HepG2 (cell line): ENCODE results near the gene ZNF582. TPM values are rescaled to one million over a fixed set of nuclear protein-coding genes. Genes with fewer than 3 reads are reported as not detected.

ENCODE experiments used
- ARNT ChIP-seq: fragments of 450-650 bp; IDR thresholded peaks from 2 replicates; pipeline ENCODE4 v1.6.1; 2017
- HDAC2 ChIP-seq: sonication (generic); formaldehyde crosslinking; IDR thresholded peaks from 2 replicates; pipeline ENCODE4 v1.4.0; 2020; ENCODE audit warnings: missing genetic modification reagents
- JUNB ChIP-seq: sonication (generic); formaldehyde crosslinking; IDR thresholded peaks from 2 replicates; pipeline ENCODE4 v1.8.0; 2022; ENCODE audit warnings: missing genetic modification reagents, mild to moderate bottlenecking, borderline replicate concordance
- JUND ChIP-seq: sonication (generic); formaldehyde crosslinking; IDR thresholded peaks from 2 replicates; pipeline ENCODE4 v1.8.0; 2022; ENCODE audit warnings: mild to moderate bottlenecking, missing genetic modification reagents
- KLF6 ChIP-seq: IDR thresholded peaks from 2 replicates; pipeline ENCODE4 v1.8.0; 2016; ENCODE audit warnings: missing biosample characterization, missing genetic modification reagents
- MTF2 ChIP-seq: sonication (generic); formaldehyde crosslinking; IDR thresholded peaks from 2 replicates; pipeline ENCODE4 v1.5.0; 2020; ENCODE audit warnings: missing genetic modification reagents, borderline replicate concordance
- ZIK1 ChIP-seq: sonication (generic); formaldehyde crosslinking; IDR thresholded peaks from 2 replicates; pipeline ENCODE4 v1.5.0; 2020; ENCODE audit warnings: mild to moderate bottlenecking, low read depth, missing genetic modification reagents, borderline replicate concordance
- ZNF354B ChIP-seq: sonication (generic); formaldehyde crosslinking; IDR thresholded peaks from 2 replicates; pipeline ENCODE4 v1.8.0; 2022; ENCODE audit warnings: mild to moderate bottlenecking, missing genetic modification reagents
- polyA plus RNA-seq, 8 experiments: library from polyadenylated mRNA; depleted of rRNA in 3 of 8; stranded (reverse) in 7 of 8; unstranded in 1 of 8; fragments of >200 nt; fragmentation: Illumina TruSeq in 4 of 8; extraction: Trizol in 4 of 8; gene quantifications; 2 replicates each; pipeline versions ENCODE4 v1.2.1 to v1.2.3, GENCODE V29; 2011 to 2016; ENCODE audit warnings: low read depth in 4 of 8, missing spikeins in 1 of 8, mixed read lengths in 1 of 8; ENCODE audit not compliant: insufficient read depth in 1 of 8
- total RNA-seq, 5 experiments: library from RNA; depleted of rRNA; stranded (reverse); fragments of >200 nt; fragmentation: Illumina TruSeq; extraction: Trizol; gene quantifications; 2 replicates each; pipeline ENCODE4 v1.2.3, GENCODE V29; 2016; ENCODE audit warnings: low read depth in 1 of 5
- TF ChIP-seq, protein P1 (sequence below), 2 experiments: fragments of 450-650 bp in 1 of 2; sonication (generic) in 1 of 2; formaldehyde crosslinking in 1 of 2; IDR thresholded peaks; 2 replicates each; pipeline versions ENCODE4 v1.6.1 to v1.8.0; 2016 to 2022; ENCODE audit warnings: antibody characterized with exemption in 1 of 2, mild to moderate bottlenecking in 1 of 2, missing genetic modification reagents in 1 of 2
- TF ChIP-seq, protein P2 (sequence below): sonication (generic); formaldehyde crosslinking; IDR thresholded peaks from 2 replicates; pipeline ENCODE4 v1.4.0; 2020; ENCODE audit warnings: mild to moderate bottlenecking, missing genetic modification reagents
- TF ChIP-seq, protein P3 (sequence below): sonication (generic); formaldehyde crosslinking; IDR thresholded peaks from 2 replicates; pipeline ENCODE4 v1.5.0; 2020; ENCODE audit warnings: mild to moderate bottlenecking, missing genetic modification reagents

Gene ZNF582
- total and polyA plus RNA-seq, 2 of the 13 experiments (the other 11 are each of a cell fraction or from before 2014, with no cell fraction given), result 0.83 to 1.6 TPM

DNA sequence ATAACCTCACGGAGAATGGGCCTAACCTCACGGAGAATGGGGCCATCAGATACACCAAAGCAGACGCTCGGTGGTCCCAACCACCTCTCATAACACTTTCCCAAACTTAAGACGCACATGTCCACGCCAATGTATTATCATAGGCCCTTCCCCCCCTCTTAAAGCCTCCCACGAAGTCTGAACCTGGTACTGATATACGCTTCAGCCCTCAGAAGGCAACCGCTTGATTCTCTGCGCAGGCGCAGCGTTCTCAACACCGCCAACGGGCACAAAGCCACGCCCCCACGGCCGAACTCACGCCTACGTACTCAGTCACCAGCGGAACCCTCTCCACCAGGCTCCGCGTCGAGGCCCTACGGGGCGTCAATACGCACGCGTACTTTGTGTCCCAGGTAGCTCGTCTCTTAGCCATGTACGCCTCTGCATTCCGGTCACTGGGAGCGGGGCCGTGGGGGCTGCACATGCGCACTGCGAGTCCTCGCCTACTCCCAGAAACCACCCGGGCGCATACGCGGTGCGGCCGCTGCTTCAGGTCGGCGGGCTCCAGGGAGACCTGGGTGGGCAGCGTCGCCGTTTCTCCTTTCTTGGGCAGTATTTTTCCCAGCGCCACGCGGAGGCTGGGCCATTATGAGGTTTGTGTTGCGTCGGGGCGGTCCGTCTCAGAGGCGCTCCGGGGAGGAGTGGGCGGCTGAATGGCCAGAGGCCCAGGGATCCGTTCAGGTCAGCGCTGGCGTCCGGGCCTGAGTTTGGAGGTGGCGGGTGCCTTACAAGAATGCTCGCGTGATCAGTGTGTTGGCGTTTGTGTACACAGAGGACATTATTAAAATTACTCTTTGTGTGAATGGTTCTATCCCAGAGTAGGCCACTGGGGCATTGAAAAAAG, 25.3 kb downstream of the ZNF582 start (continued):
- TF ChIP-seq, protein P1, sequence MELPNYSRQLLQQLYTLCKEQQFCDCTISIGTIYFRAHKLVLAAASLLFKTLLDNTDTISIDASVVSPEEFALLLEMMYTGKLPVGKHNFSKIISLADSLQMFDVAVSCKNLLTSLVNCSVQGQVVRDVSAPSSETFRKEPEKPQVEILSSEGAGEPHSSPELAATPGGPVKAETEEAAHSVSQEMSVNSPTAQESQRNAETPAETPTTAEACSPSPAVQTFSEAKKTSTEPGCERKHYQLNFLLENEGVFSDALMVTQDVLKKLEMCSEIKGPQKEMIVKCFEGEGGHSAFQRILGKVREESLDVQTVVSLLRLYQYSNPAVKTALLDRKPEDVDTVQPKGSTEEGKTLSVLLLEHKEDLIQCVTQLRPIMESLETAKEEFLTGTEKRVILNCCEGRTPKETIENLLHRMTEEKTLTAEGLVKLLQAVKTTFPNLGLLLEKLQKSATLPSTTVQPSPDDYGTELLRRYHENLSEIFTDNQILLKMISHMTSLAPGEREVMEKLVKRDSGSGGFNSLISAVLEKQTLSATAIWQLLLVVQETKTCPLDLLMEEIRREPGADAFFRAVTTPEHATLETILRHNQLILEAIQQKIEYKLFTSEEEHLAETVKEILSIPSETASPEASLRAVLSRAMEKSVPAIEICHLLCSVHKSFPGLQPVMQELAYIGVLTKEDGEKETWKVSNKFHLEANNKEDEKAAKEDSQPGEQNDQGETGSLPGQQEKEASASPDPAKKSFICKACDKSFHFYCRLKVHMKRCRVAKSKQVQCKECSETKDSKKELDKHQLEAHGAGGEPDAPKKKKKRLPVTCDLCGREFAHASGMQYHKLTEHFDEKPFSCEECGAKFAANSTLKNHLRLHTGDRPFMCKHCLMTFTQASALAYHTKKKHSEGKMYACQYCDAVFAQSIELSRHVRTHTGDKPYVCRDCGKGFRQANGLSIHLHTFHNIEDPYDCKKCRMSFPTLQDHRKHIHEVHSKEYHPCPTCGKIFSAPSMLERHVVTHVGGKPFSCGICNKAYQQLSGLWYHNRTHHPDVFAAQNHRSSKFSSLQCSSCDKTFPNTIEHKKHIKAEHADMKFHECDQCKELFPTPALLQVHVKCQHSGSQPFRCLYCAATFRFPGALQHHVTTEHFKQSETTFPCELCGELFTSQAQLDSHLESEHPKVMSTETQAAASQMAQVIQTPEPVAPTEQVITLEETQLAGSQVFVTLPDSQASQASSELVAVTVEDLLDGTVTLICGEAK (IDR thresholded peaks at IDR 0.05), result no peak
- TF ChIP-seq, protein P1 (CRISPR knock-in tag; IDR thresholded peaks at IDR 0.05), result no peak; the same call in none of the 2 replicates
- TF ChIP-seq ZNF354B (CRISPR knock-in tag) (no peak), KLF6 (no peak), JUNB (no peak), ARNT (no peak), JUND (CRISPR knock-in tag) (no peak), MTF2 (no peak), HDAC2 (CRISPR knock-in tag) (no peak), ZIK1 (CRISPR knock-in tag) (peak; percentile 65; the same call in 1 of the 2 replicates)
- TF ChIP-seq, protein P2, sequence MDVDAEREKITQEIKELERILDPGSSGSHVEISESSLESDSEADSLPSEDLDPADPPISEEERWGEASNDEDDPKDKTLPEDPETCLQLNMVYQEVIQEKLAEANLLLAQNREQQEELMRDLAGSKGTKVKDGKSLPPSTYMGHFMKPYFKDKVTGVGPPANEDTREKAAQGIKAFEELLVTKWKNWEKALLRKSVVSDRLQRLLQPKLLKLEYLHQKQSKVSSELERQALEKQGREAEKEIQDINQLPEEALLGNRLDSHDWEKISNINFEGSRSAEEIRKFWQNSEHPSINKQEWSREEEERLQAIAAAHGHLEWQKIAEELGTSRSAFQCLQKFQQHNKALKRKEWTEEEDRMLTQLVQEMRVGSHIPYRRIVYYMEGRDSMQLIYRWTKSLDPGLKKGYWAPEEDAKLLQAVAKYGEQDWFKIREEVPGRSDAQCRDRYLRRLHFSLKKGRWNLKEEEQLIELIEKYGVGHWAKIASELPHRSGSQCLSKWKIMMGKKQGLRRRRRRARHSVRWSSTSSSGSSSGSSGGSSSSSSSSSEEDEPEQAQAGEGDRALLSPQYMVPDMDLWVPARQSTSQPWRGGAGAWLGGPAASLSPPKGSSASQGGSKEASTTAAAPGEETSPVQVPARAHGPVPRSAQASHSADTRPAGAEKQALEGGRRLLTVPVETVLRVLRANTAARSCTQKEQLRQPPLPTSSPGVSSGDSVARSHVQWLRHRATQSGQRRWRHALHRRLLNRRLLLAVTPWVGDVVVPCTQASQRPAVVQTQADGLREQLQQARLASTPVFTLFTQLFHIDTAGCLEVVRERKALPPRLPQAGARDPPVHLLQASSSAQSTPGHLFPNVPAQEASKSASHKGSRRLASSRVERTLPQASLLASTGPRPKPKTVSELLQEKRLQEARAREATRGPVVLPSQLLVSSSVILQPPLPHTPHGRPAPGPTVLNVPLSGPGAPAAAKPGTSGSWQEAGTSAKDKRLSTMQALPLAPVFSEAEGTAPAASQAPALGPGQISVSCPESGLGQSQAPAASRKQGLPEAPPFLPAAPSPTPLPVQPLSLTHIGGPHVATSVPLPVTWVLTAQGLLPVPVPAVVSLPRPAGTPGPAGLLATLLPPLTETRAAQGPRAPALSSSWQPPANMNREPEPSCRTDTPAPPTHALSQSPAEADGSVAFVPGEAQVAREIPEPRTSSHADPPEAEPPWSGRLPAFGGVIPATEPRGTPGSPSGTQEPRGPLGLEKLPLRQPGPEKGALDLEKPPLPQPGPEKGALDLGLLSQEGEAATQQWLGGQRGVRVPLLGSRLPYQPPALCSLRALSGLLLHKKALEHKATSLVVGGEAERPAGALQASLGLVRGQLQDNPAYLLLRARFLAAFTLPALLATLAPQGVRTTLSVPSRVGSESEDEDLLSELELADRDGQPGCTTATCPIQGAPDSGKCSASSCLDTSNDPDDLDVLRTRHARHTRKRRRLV (CRISPR knock-in tag), result no peak
- TF ChIP-seq, protein P3, sequence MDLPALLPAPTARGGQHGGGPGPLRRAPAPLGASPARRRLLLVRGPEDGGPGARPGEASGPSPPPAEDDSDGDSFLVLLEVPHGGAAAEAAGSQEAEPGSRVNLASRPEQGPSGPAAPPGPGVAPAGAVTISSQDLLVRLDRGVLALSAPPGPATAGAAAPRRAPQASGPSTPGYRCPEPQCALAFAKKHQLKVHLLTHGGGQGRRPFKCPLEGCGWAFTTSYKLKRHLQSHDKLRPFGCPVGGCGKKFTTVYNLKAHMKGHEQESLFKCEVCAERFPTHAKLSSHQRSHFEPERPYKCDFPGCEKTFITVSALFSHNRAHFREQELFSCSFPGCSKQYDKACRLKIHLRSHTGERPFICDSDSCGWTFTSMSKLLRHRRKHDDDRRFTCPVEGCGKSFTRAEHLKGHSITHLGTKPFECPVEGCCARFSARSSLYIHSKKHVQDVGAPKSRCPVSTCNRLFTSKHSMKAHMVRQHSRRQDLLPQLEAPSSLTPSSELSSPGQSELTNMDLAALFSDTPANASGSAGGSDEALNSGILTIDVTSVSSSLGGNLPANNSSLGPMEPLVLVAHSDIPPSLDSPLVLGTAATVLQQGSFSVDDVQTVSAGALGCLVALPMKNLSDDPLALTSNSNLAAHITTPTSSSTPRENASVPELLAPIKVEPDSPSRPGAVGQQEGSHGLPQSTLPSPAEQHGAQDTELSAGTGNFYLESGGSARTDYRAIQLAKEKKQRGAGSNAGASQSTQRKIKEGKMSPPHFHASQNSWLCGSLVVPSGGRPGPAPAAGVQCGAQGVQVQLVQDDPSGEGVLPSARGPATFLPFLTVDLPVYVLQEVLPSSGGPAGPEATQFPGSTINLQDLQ (CRISPR knock-in tag), result no peak
